PC-3 (cell line): Measurements from ENCODE around the gene FADS1.

Experiments used
- CTCF ChIP-seq: fragments of 300-600 bp; sonication (generic); conservative IDR thresholded peaks from 2 replicates; pipeline ENCODE4 v1.5.1; 2017; ENCODE audit warnings: antibody characterized with exemption, low read depth, mild to moderate bottlenecking, low read length
- EZH2phosphoT487 ChIP-seq: fragments of 300-600 bp; sonication (generic); IDR thresholded peaks from 2 replicates; pipeline ENCODE4 v1.6.1; 2018; ENCODE audit warnings: mild to moderate bottlenecking, antibody characterized with exemption, low read length, borderline replicate concordance

- TF ChIP-seq EZH2phosphoT487 (no peak), CTCF (no peak)
These were observed 36.9 kb downstream of the FADS1 start for GRCh38 chr11:61779666-61780525.
